Measurements from ENCODE around the gene MEGF6. TPM values are rescaled to one million over a fixed set of nuclear protein-coding genes. Genes with fewer than 3 reads are reported as not detected.

Gene MEGF6
- total and polyA plus RNA-seq, 9 of the 15 experiments (the other 6 are each of a cell fraction or from before 2014, with no cell fraction given): 0.03 to 1.7 (median 0.24) TPM; not detected in 3

DNA sequence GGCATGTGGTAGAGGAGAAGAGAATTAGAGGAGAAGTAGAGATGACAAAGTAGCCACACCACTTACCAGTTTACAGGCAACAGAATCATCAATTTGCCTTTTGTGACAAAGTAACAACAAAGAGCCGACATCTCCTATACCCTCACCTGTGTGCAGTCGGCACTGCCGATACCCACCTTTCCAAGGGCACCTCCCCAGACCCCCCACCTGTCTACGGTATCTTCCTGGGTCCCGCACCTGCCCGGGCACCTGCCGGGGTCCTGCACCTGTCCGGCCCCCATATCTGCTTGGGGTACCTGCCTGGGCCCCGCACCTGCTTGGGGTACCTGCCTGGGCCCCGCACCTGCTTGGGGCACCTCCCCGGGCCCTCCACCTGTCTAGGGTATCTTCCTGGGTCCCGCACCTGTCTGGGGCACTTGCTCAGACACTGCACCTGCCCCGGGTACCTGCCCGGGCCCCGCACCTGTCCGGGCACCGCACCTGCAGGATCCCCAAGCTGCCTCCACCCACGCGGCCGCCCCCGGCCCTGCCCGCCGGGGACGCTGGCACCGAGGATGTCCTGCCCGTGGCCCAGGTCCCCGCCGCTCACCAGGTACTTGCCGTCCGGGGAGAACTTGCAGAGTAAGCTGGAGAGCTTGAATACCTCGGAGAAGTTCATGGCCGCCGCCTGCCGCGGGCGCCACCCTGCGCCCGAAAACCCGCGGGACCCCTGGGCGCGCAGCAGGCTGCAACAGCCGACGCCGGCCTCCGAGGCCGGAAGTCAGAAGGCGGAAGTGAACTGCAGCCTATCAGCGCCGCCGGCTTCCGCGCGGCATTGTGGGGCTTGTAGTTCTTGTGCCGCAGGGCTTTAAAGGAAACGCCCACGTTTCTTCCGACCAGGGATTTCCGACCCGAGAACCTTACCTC is 38.3 kb upstream of the MEGF6 start, which contains the start of gene WRAP73 (continued):
- no peak for TF ChIP-seq TAL1 (IDR thresholded peaks at IDR 0.05)
- TF ChIP-seq, protein P1, sequence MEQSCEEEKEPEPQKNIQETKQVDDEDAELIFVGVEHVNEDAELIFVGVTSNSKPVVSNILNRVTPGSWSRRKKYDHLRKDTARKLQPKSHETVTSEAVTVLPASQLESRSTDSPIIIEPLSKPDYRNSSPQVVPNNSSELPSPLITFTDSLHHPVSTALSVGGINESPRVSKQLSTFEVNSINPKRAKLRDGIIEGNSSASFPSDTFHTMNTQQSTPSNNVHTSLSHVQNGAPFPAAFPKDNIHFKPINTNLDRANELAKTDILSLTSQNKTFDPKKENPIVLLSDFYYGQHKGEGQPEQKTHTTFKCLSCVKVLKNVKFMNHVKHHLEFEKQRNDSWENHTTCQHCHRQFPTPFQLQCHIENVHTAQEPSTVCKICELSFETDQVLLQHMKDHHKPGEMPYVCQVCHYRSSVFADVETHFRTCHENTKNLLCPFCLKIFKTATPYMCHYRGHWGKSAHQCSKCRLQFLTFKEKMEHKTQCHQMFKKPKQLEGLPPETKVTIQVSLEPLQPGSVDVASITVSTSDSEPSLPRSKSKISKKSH (CRISPR knock-in tag; IDR thresholded peaks at IDR 0.05): no peak
- TF ChIP-seq SP1 (CRISPR knock-in tag; IDR thresholded peaks at IDR 0.05): peak; percentile 53
- no peak for TF ChIP-seq ESRRA (IDR thresholded peaks at IDR 0.05; ENCODE audit: borderline replicate concordance, low read depth)
- TF ChIP-seq HSF4 (CRISPR knock-in tag; IDR thresholded peaks at IDR 0.05; ENCODE audit: borderline replicate concordance): no peak
- no peak for TF ChIP-seq ZNF449 (CRISPR knock-in tag; IDR thresholded peaks at IDR 0.05)
- peak; percentile 50; the same call in 1 of the 2 replicates for TF ChIP-seq NKRF (IDR thresholded peaks at IDR 0.05; ENCODE audit: borderline replicate concordance)
- peak; percentile 65; the same call in 1 of the 2 replicates for TF ChIP-seq EP400 (IDR thresholded peaks at IDR 0.05)
- no peak for TF ChIP-seq ZC3H11A (IDR thresholded peaks at IDR 0.05; ENCODE audit: low read depth, low read length)
- TF ChIP-seq TAF15 (IDR thresholded peaks at IDR 0.05; ENCODE audit: low read depth, low read length): no peak
- TF ChIP-seq E2F6 (IDR thresholded peaks at IDR 0.05; ENCODE audit: borderline replicate concordance in 1 of 2, extremely low read depth in 1 of 2, insufficient read depth in 1 of 2, insufficient read length in 1 of 2, low read depth in 1 of 2, low read length in 1 of 2, poor library complexity in 1 of 2, severe bottlenecking in 1 of 2): peak; percentile 83 to 97
- no peak for TF ChIP-seq RUNX1 (IDR thresholded peaks at IDR 0.05; ENCODE audit: low read depth)
- TF ChIP-seq NR2C2 (CRISPR knock-in tag; IDR thresholded peaks at IDR 0.05): 0 out of 2 replicates have a peak, but pooled peaks have one; percentile 39
- TF ChIP-seq NR2C2 (tag; IDR thresholded peaks at IDR 0.05): peak; percentile 84
- TF ChIP-seq, protein P2, sequence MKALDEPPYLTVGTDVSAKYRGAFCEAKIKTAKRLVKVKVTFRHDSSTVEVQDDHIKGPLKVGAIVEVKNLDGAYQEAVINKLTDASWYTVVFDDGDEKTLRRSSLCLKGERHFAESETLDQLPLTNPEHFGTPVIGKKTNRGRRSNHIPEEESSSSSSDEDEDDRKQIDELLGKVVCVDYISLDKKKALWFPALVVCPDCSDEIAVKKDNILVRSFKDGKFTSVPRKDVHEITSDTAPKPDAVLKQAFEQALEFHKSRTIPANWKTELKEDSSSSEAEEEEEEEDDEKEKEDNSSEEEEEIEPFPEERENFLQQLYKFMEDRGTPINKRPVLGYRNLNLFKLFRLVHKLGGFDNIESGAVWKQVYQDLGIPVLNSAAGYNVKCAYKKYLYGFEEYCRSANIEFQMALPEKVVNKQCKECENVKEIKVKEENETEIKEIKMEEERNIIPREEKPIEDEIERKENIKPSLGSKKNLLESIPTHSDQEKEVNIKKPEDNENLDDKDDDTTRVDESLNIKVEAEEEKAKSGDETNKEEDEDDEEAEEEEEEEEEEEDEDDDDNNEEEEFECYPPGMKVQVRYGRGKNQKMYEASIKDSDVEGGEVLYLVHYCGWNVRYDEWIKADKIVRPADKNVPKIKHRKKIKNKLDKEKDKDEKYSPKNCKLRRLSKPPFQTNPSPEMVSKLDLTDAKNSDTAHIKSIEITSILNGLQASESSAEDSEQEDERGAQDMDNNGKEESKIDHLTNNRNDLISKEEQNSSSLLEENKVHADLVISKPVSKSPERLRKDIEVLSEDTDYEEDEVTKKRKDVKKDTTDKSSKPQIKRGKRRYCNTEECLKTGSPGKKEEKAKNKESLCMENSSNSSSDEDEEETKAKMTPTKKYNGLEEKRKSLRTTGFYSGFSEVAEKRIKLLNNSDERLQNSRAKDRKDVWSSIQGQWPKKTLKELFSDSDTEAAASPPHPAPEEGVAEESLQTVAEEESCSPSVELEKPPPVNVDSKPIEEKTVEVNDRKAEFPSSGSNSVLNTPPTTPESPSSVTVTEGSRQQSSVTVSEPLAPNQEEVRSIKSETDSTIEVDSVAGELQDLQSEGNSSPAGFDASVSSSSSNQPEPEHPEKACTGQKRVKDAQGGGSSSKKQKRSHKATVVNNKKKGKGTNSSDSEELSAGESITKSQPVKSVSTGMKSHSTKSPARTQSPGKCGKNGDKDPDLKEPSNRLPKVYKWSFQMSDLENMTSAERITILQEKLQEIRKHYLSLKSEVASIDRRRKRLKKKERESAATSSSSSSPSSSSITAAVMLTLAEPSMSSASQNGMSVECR (CRISPR knock-in tag; IDR thresholded peaks at IDR 0.05): no peak; the same call in 1 of the 2 replicates

All from K562 (cell line).